GM21576 (cell line): ENCODE data around the gene AP1G1.
"Not testable (repeated sequence)": the region's sequence is repeated elsewhere in the genome, so short reads cannot be mapped to it uniquely, and the experiment has no call there.

Experiments
- ATAC-seq: cut with Tn5 transposase; IDR thresholded peaks from one replicate; pipeline ENCODE4 v1.9.1; 2021; ENCODE audit warnings: mild to moderate bottlenecking, moderate library complexity; ENCODE audit not compliant: unreplicated experiment

The AP1G1 gene

GRCh38 chr16:71707199-71707598 is 101.4 kb downstream of the AP1G1 start:
- no peak for ATAC-seq

GRCh38 chr16:71706046-71706445 is 102.6 kb downstream of the AP1G1 start:
- ATAC-seq = no peak

GRCh38 chr16:71703333-71703732 is 105.3 kb downstream of the AP1G1 start:
- no peak for ATAC-seq

- ATAC-seq = no peak
Observed at GRCh38 chr16:71700831-71701230, 107.8 kb downstream of the AP1G1 start.

GRCh38 chr16:71698491-71698890 is 110.1 kb downstream of the AP1G1 start:
- no peak for ATAC-seq

GRCh38 chr16:71693164-71693563 is 115.5 kb downstream of the AP1G1 start:
- ATAC-seq = no peak

GRCh38 chr16:71689901-71690300 is 118.7 kb downstream of the AP1G1 start:
- ATAC-seq = no peak

- ATAC-seq = no peak
Observed at GRCh38 chr16:71687861-71688260, 120.8 kb downstream of the AP1G1 start.

GRCh38 chr16:71684280-71684679 is 124.4 kb downstream of the AP1G1 start:
- not testable (repeated sequence) for ATAC-seq

GRCh38 chr16:71681360-71681759 is 127.3 kb downstream of the AP1G1 start:
- ATAC-seq = no peak
